Epithelial cell of proximal tubule (primary cell): ENCODE measurements around the gene DUSP21. TPM values are rescaled to one million over a fixed set of nuclear protein-coding genes. Genes with fewer than 3 reads are reported as not detected.

Experiments used
- DNase-seq: peaks from one replicate; pipeline ENCODE4 v3.0.0-alpha.2; 2011; ENCODE audit warnings: low read depth
- H3K4me3 ChIP-seq: 2 replicates; pipeline ENCODE4 v1.5.1; 2011; ENCODE audit warnings: low read depth, mild to moderate bottlenecking, low read length
- total RNA-seq: library from RNA; depleted of rRNA; stranded (reverse); fragments of >200 nt; gene quantifications from 2 replicates; pipeline ENCODE4 v1.2.3, GENCODE V29; 2015
- TF ChIP-seq, protein P1 (sequence below): conservative IDR thresholded peaks from 2 replicates; pipeline ENCODE4 v1.5.1; 2012; ENCODE audit warnings: low read depth, mild to moderate bottlenecking, low read length

Gene DUSP21
- total RNA-seq, 1 donor from 2014 or later = not detected

DNA sequence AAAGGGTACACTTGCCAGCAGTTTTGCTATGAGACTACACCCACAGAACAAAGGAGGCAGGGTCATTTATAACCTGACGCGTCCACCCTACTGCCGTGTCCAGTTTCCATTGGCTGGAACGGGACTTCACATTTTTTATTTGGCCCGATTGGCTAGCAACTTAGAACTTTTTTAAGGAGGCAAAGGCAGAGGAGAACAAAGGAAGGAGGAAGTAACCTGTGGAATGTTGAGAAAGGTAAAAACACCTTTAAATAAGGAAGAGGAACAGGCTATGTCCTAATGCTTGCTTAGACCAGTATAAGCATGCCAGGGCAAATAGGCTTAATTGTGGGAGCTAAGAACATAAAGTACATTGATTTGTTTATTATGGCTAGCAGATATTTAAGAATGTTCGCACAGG, 47.8 kb downstream of the DUSP21 start:
- TF ChIP-seq, protein P1, sequence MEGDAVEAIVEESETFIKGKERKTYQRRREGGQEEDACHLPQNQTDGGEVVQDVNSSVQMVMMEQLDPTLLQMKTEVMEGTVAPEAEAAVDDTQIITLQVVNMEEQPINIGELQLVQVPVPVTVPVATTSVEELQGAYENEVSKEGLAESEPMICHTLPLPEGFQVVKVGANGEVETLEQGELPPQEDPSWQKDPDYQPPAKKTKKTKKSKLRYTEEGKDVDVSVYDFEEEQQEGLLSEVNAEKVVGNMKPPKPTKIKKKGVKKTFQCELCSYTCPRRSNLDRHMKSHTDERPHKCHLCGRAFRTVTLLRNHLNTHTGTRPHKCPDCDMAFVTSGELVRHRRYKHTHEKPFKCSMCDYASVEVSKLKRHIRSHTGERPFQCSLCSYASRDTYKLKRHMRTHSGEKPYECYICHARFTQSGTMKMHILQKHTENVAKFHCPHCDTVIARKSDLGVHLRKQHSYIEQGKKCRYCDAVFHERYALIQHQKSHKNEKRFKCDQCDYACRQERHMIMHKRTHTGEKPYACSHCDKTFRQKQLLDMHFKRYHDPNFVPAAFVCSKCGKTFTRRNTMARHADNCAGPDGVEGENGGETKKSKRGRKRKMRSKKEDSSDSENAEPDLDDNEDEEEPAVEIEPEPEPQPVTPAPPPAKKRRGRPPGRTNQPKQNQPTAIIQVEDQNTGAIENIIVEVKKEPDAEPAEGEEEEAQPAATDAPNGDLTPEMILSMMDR = no peak
- no peak overlapping the region for H3K4me3 ChIP-seq
- no peak for DNase-seq

Other genes with a start within 250 kb of the DUSP21 start
- 8.5 and 17.4 TPM in 2 replicates for gene KDM6A, start 29.2 kb downstream of the DUSP21 start, total RNA-seq